ENCODE data around the gene ACSL1. TPM values are rescaled to one million over a fixed set of nuclear protein-coding genes. Genes with fewer than 3 reads are reported as not detected.
A peak's percentile ranks its signal among the peaks of the same experiment; 100 is the strongest.

ACSL1 gene
- total RNA-seq, 1 experiment from 2014 or later = 3.5 TPM

DNA sequence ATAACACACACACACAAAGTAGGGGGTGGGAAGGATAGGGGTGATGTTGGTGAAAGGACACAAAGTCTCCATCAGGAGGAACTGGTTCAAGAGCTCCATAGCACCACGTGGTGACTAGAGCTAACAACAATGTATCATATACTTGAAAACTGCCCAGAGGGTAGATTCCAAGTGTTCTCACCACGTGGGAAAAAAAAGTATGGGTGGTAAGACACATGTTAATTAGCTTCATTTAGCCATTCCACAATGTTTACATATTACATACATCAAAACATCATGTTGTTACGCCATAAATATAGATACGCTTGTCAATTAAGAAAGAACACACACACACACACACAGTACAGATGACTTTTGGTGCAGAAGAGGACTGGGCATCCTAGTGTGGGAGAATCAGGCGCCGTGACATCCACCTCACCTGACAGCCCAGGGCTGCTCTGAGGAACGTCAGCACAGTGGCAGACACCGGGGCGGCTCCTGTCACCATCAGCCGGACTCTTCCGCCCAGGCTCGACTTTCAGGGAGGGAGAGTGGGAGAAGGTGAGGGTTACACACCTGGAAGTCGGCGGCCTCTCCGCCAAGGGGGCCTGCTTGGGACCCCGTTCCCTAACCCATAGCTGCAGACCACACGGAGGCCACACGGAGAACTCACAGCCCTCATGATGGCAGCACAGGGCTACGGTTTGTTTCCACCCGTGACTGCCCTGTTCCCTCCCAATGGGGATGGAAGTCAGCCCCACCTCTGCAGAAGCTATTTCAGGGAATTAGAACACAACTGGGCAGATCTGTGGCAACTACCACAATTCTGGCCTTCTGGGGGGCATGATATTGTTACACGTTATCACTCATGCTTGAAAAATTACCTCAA is 60.1 kb downstream of the ACSL1 start:
- H3K9me3 Mint-ChIP-seq = no peaks in the 10 kb centered on the region
- Histone ChIP-seq H3K23ac (ENCODE audit: insufficient read length, low read depth, low read length) (no peak overlapping the region), H3K14ac (ENCODE audit: insufficient read depth, low read length) (no peak overlapping the region), H2AK5ac (ENCODE audit: insufficient read length, low read length) (no peak overlapping the region), H2BK120ac (ENCODE audit: low read depth, low read length, poor library complexity, severe bottlenecking) (no peak overlapping the region), H4K5ac (ENCODE audit: insufficient read length, low read depth, low read length) (no peak overlapping the region), H4K8ac (replicated peaks; ENCODE audit: insufficient read length, low read depth, low read length) (no peak overlapping the region), H2BK5ac (ENCODE audit: insufficient read length, low read length) (no peak overlapping the region), H3K9ac (ENCODE audit: extremely low read depth, insufficient read length, low read length) (no peak overlapping the region), H3K27ac (ENCODE audit: insufficient read length, low read depth, low read length) (no peak overlapping the region), H3K9me3 (ENCODE audit: control insufficient read depth, low read depth, low read length) (no peaks in the 10 kb centered on the region), H3K79me1 (ENCODE audit: insufficient read depth, low read depth, low read length, poor library complexity, severe bottlenecking) (no peaks in the 10 kb centered on the region), H3K56ac (ENCODE audit: insufficient read length, low read depth, low read length) (no peak overlapping the region), H3K23me2 (ENCODE audit: insufficient read length, low read depth, low read length, poor library complexity, severe bottlenecking) (no peaks in the 10 kb centered on the region), H3K4ac (ENCODE audit: low read depth, low read length) (no peak overlapping the region), H3T11ph (ENCODE audit: low read length) (no peak overlapping the region), H3K79me2 (ENCODE audit: insufficient read depth, low read length) (no peaks in the 10 kb centered on the region), H4K91ac (ENCODE audit: insufficient read length, low read depth, low read length) (no peak overlapping the region), H2AFZ (ENCODE audit: low read length) (no peak overlapping the region), H2BK12ac (ENCODE audit: insufficient read length, low read depth, low read length) (no peak overlapping the region), H4K20me1 (ENCODE audit: control insufficient read depth, insufficient read depth, insufficient read length) (no peaks in the 10 kb centered on the region), H2BK20ac (ENCODE audit: low read depth, low read length, poor library complexity, severe bottlenecking) (no peak overlapping the region), H2BK15ac (ENCODE audit: low read depth, low read length) (no peak overlapping the region), H3K4me1 (ENCODE audit: insufficient read depth, low read length) (no peaks in the 10 kb centered on the region), H3K18ac (ENCODE audit: insufficient read length, low read depth, low read length) (no peak overlapping the region), H3K27me3 (ENCODE audit: insufficient read depth, low read length) (no peaks in the 10 kb centered on the region), H3K4me2 (ENCODE audit: insufficient read depth, insufficient read length, low read length) (no peak overlapping the region)
- no peaks in the 10 kb centered on the region for H3K4me1 Mint-ChIP-seq
- WGBS (ENCODE audit: extremely low coverage, insufficient read length, low lambda C conversion rate) = no CpG with 5 or more reads among the region's 21 CpGs
- H3K27ac Mint-ChIP-seq = no peak overlapping the region
- TF ChIP-seq, protein P1, sequence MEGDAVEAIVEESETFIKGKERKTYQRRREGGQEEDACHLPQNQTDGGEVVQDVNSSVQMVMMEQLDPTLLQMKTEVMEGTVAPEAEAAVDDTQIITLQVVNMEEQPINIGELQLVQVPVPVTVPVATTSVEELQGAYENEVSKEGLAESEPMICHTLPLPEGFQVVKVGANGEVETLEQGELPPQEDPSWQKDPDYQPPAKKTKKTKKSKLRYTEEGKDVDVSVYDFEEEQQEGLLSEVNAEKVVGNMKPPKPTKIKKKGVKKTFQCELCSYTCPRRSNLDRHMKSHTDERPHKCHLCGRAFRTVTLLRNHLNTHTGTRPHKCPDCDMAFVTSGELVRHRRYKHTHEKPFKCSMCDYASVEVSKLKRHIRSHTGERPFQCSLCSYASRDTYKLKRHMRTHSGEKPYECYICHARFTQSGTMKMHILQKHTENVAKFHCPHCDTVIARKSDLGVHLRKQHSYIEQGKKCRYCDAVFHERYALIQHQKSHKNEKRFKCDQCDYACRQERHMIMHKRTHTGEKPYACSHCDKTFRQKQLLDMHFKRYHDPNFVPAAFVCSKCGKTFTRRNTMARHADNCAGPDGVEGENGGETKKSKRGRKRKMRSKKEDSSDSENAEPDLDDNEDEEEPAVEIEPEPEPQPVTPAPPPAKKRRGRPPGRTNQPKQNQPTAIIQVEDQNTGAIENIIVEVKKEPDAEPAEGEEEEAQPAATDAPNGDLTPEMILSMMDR (conservative IDR thresholded peaks at IDR 0.05) = peak; percentile 53; the same call in 2 of the 3 replicates
- peak; percentile 41 for DNase-seq
- H3K4me3 Mint-ChIP-seq = no peak overlapping the region
- H3K36me3 Mint-ChIP-seq (ENCODE audit: insufficient read depth in 1 of 3, low read depth in 3 of 3) = no peaks in the 10 kb centered on the region
- H3K27me3 Mint-ChIP-seq (ENCODE audit: low read depth) = no peaks in the 10 kb centered on the region
